HepG2 (cell line): ENCODE data around the gene GPR152. TPM values are rescaled to one million over a fixed set of nuclear protein-coding genes. Genes with fewer than 3 reads are reported as not detected.

Source experiments
- ATAC-seq: fragments of 200-7000 bp; cut with Tn5 transposase; 3 replicates; pipeline ENCODE4 v1.9.1; 2020; ENCODE audit warnings: mild to moderate bottlenecking, moderate library complexity
- BruUV-seq: library from RNA; stranded (reverse); fragments of 400-500 nt; replicated peaks from 2 replicates; lab custom pipeline; 2021; lab: Mats Ljungman, UMichigan
- CTCF ChIA-PET: fragments of 300-600 bp; formaldehyde crosslinking; extraction: SDS; loops from one replicate; lab custom pipeline; 2021; ENCODE audit warnings: low total read pairs, inconsistent platforms, low intra/inter-chr PET ratio; lab: Yijun Ruan, JAX
- POLR2A ChIA-PET: fragments of 350-600 bp; sonication (Branson Sonifier 250); formaldehyde crosslinking; loops from one replicate; lab custom pipeline; 2020; ENCODE audit warnings: antibody characterized with exemption, inconsistent platforms; lab: Yijun Ruan, JAX
- DNase-seq: peaks from one replicate; pipeline ENCODE4 v3.0.0-alpha.2; 2015; ENCODE audit warnings: low spot score
- FAIRE-seq: peaks from 3 replicates; lab custom pipeline; 2011; peaks lifted over from hg19 to GRCh38; lab: Jason Lieb, UNC
- H2AFZ ChIP-seq: one replicate; pipeline ENCODE4 v1.6.1; 2011; ENCODE audit warnings: low read length, inconsistent platforms
- H3K27ac ChIP-seq: fragments of 300-600 bp; 3 replicates; pipeline ENCODE4 v1.8.0; 2011; ENCODE audit warnings: mixed run types, mild to moderate bottlenecking, mixed read lengths, low read length, inconsistent platforms; ENCODE audit not compliant: insufficient read depth; ENCODE audit errors: extremely low read length
- H3K27me3 ChIP-seq, 2 experiments: fragments of 200-600 bp in 1 of 2; 2 replicates in 1 of 2; 3 replicates in 1 of 2; pipeline versions ENCODE4 v1.6.0 to v1.8.0; 2011; ENCODE audit warnings: low read length in 2 of 2, mild to moderate bottlenecking in 2 of 2, moderate library complexity in 2 of 2, inconsistent platforms in 1 of 2; ENCODE audit not compliant: insufficient read depth in 2 of 2, control insufficient read depth in 1 of 2
- H3K36me3 ChIP-seq, 2 experiments: fragments of 200-600 bp in 1 of 2; replicated peaks in 1 of 2; 2 replicates in 1 of 2; 3 replicates in 1 of 2; pipeline versions ENCODE4 v1.5.1 to v1.8.0; 2011; ENCODE audit warnings: low read length in 2 of 2, inconsistent platforms in 1 of 2; ENCODE audit not compliant: insufficient read depth in 2 of 2, control insufficient read depth in 1 of 2
- H3K4me1 ChIP-seq: 2 replicates; pipeline ENCODE4 v1.5.1; 2012; ENCODE audit warnings: low read length, inconsistent platforms; ENCODE audit not compliant: insufficient read depth
- H3K4me2 ChIP-seq: 2 replicates; pipeline ENCODE4 v1.6.0; 2011; ENCODE audit warnings: low read depth, low read length, inconsistent platforms
- H3K4me3 ChIP-seq, 3 experiments: fragments of 200-600 bp in 1 of 3; sonication (generic), shearing (Covaris generic) in 1 of 3; replicated peaks in 1 of 3; 2 replicates each; pipeline ENCODE4 v1.5.1; 2011 to 2016; ENCODE audit warnings: low read length in 3 of 3, inconsistent platforms in 2 of 3, low read depth in 2 of 3, mild to moderate bottlenecking in 2 of 3, control low read depth in 1 of 3, mixed read lengths in 1 of 3; ENCODE audit not compliant: insufficient read depth in 1 of 3
- H3K79me2 ChIP-seq: one replicate; pipeline ENCODE4 v1.6.1; 2011; ENCODE audit warnings: low read length, inconsistent platforms; ENCODE audit not compliant: insufficient read depth
- H3K9ac ChIP-seq: 2 replicates; pipeline ENCODE4 v1.6.0; 2011; ENCODE audit warnings: mild to moderate bottlenecking, low read depth, low read length, inconsistent platforms; ENCODE audit not compliant: insufficient read depth
- H3K9me3 ChIP-seq: 2 replicates; pipeline ENCODE4 v1.5.1; 2012; ENCODE audit warnings: mild to moderate bottlenecking, low read length
- H4K20me1 ChIP-seq: 2 replicates; pipeline ENCODE4 v1.6.0; 2011; ENCODE audit warnings: inconsistent platforms, mild to moderate bottlenecking, low read length, moderate library complexity; ENCODE audit not compliant: insufficient read depth
- ATF1 ChIP-seq: IDR thresholded peaks from 2 replicates; pipeline ENCODE4 v1.6.1; 2016; ENCODE audit warnings: mild to moderate bottlenecking, control low read depth
- CHD4 ChIP-seq: fragments of 200-600 bp; sonication (generic); IDR thresholded peaks from 2 replicates; pipeline ENCODE4 v1.7.0; 2017; ENCODE audit warnings: mild to moderate bottlenecking, low read length, borderline replicate concordance
- ERF ChIP-seq: IDR thresholded peaks from 2 replicates; pipeline ENCODE4 v1.6.1; 2018; ENCODE audit warnings: missing biosample characterization, missing genetic modification reagents
- EZH2 ChIP-seq: conservative IDR thresholded peaks from 2 replicates; pipeline ENCODE4 v1.6.1; 2012; ENCODE audit warnings: mild to moderate bottlenecking, low read depth, low read length, moderate library complexity
- GATAD2A ChIP-seq: IDR thresholded peaks from 2 replicates; pipeline ENCODE4 v1.6.1; 2016
- NR2F2 ChIP-seq: IDR thresholded peaks from 2 replicates; pipeline ENCODE4 v1.6.1; 2012; ENCODE audit warnings: low read depth, inconsistent platforms, borderline replicate concordance
- RORA ChIP-seq: sonication (generic); formaldehyde crosslinking; IDR thresholded peaks from 2 replicates; pipeline ENCODE4 v1.5.0; 2020; ENCODE audit warnings: mild to moderate bottlenecking, missing genetic modification reagents, moderate library complexity
- SAP130 ChIP-seq: IDR thresholded peaks from 2 replicates; pipeline ENCODE4 v1.6.1; 2016; ENCODE audit warnings: low read depth
- SOX5 ChIP-seq: IDR thresholded peaks from 2 replicates; pipeline ENCODE4 v1.6.1; 2016; ENCODE audit warnings: borderline replicate concordance
- TAF15 ChIP-seq: fragments of 200-400 bp; formaldehyde crosslinking; IDR thresholded peaks from one replicate; pipeline ENCODE4 v1.6.1; 2018; ENCODE audit warnings: mild to moderate bottlenecking, low read depth, low read length; ENCODE audit not compliant: poor library complexity, severe bottlenecking
- ZKSCAN1 ChIP-seq: fragments of 150-350 bp; IDR thresholded peaks from 2 replicates; pipeline ENCODE4 v1.6.1; 2014; ENCODE audit warnings: low read length
- ZNF597 ChIP-seq: sonication (generic); formaldehyde crosslinking; IDR thresholded peaks from 2 replicates; pipeline ENCODE4 v1.5.0; 2020; ENCODE audit warnings: missing genetic modification reagents
- ZNF724P ChIP-seq: sonication (generic); formaldehyde crosslinking; IDR thresholded peaks from 2 replicates; pipeline ENCODE4 v1.8.0; 2022; ENCODE audit warnings: missing genetic modification reagents, borderline replicate concordance
- WGBS: methylation state at CpG from one replicate; pipeline ENCODE4 v1.1.6; 2017; ENCODE audit warnings: low lambda C conversion rate; 5-methylcytosine and 5-hydroxymethylcytosine counted together
- in situ Hi-C: cut with HindIII; loops from 2 replicates; pipeline ENCODE4 v1.10.0; 2017; ENCODE audit warnings: low pct_unique_long_range_greater_than_20kb; ENCODE audit not compliant: extremely low pct_ligation_motif_present
- intact Hi-C: fragments of 100-400 bp; cut with micrococcal nuclease; formaldehyde crosslinking; loops from one replicate; pipeline ENCODE4 v1.10.0; 2022; ENCODE audit not compliant: unreplicated experiment
- polyA plus RNA-seq, 8 experiments: library from polyadenylated mRNA; depleted of rRNA in 3 of 8; stranded (reverse) in 7 of 8; unstranded in 1 of 8; fragments of >200 nt; fragmentation: Illumina TruSeq in 4 of 8; extraction: Trizol in 4 of 8; gene quantifications; 2 replicates each; pipeline versions ENCODE4 v1.2.1 to v1.2.3, GENCODE V29; 2011 to 2016; ENCODE audit warnings: low read depth in 4 of 8, missing spikeins in 1 of 8, mixed read lengths in 1 of 8; ENCODE audit not compliant: insufficient read depth in 1 of 8
- total RNA-seq, 5 experiments: library from RNA; depleted of rRNA; stranded (reverse); fragments of >200 nt; fragmentation: Illumina TruSeq; extraction: Trizol; gene quantifications; 2 replicates each; pipeline ENCODE4 v1.2.3, GENCODE V29; 2016; ENCODE audit warnings: low read depth in 1 of 5

GPR152 gene
- total and polyA plus RNA-seq, 2 of the 13 experiments (the other 11 are each of a cell fraction or from before 2014, with no cell fraction given), result not detected

GRCh38 chr11:67495234-67496005 is 42.9 kb upstream of the GPR152 start:
- 97% methylated on average over 11 of the region's 16 CpGs for WGBS
- Histone ChIP-seq H3K79me2 (no peaks in the 10 kb centered on the region), H3K9me3 (no peaks in the 10 kb centered on the region), H3K4me2 (no peak overlapping the region), H3K4me1 (no peaks in the 10 kb centered on the region)
- no peak for TF ChIP-seq ERF
- TF ChIP-seq TAF15, result no peak
- TF ChIP-seq, all 625 proteins: peak for 0
- Histone ChIP-seq H2AFZ (no peak overlapping the region), H3K4me3 (no peak overlapping the region), H3K27ac (no peak overlapping the region), H4K20me1 (no peaks in the 10 kb centered on the region), H3K27me3 (no peaks in the 10 kb centered on the region), H3K9ac (no peak overlapping the region), H3K36me3 (peaks cover 1 to 4% of the 10 kb centered on the region in 2 experiments; a peak in 3 of 5 replicates)
- FAIRE-seq (no peak), DNase-seq (no peak), ATAC-seq (no peak)
- ChIA-PET POLR2A (no interaction called here), CTCF (no interaction called here)
- no TSS peak for BruUV-seq
- intact Hi-C loops (no loop called here), in situ Hi-C loops (no loop called here)

GRCh38 chr11:67494371-67495233 is 42.1 kb upstream of the GPR152 start:
- ATAC-seq, result no peak
- 97% methylated on average over 48 of the region's 59 CpGs for WGBS
- H3K79me2 ChIP-seq, result no peaks in the 10 kb centered on the region
- H3K27me3 ChIP-seq, result no peaks in the 10 kb centered on the region
- TF ChIP-seq ATF1 (no peak), CHD4 (no peak), EZH2 (no peak), SOX5 (CRISPR knock-in tag) (no peak), NR2F2 (no peak), SAP130 (CRISPR knock-in tag) (no peak), ZKSCAN1 (no peak), RORA (no peak), GATAD2A (CRISPR knock-in tag) (no peak), ZNF724P (CRISPR knock-in tag) (no peak), ZNF597 (CRISPR knock-in tag) (no peak)
- no peak for FAIRE-seq
- no TSS peak for BruUV-seq
- CTCF ChIA-PET, result no interaction called here
- no peak overlapping the region for H3K27ac ChIP-seq
- H3K9me3 ChIP-seq, result no peaks in the 10 kb centered on the region
- H2AFZ ChIP-seq, result no peak overlapping the region
- DNase-seq, result no peak
- H3K9ac ChIP-seq, result no peak overlapping the region
- H4K20me1 ChIP-seq, result no peaks in the 10 kb centered on the region
- no peaks in the 10 kb centered on the region for H3K4me1 ChIP-seq
- peaks cover 3 to 10% of the 10 kb centered on the region in 2 experiments; a peak in 3 of 5 replicates for H3K36me3 ChIP-seq
- intact Hi-C loops, result no loop called here
- no peak overlapping the region for H3K4me2 ChIP-seq
- no peak overlapping the region for H3K4me3 ChIP-seq
- in situ Hi-C loops, result no loop called here
- POLR2A ChIA-PET, result no interaction called here
